Neural progenitor cell (in vitro differentiated cells): ENCODE results near the gene PPP1R2. TPM values are rescaled to one million over a fixed set of nuclear protein-coding genes. Genes with fewer than 3 reads are reported as not detected.

Source experiments
- DNase-seq: peaks from one replicate; pipeline ENCODE4 v3.0.0-alpha.2; 2016; ENCODE audit warnings: low spot score
- H2AFZ ChIP-seq: fragments of 200-600 bp; sonication (generic); replicated peaks from 2 replicates; pipeline ENCODE4 v1.6.1; 2016; ENCODE audit warnings: antibody characterized with exemption
- H3F3A ChIP-seq: fragments of 200-600 bp; sonication (generic); 2 replicates; pipeline ENCODE4 v1.6.1; 2016; ENCODE audit warnings: antibody characterized with exemption, low read depth
- H3K27ac ChIP-seq: fragments of 200-600 bp; sonication (generic); 2 replicates; pipeline ENCODE4 v1.5.1; 2016; ENCODE audit warnings: mild to moderate bottlenecking
- H3K27me3 ChIP-seq: fragments of 200-600 bp; sonication (generic); 2 replicates; pipeline ENCODE4 v1.6.1; 2016; ENCODE audit warnings: mild to moderate bottlenecking, moderate library complexity
- H3K36me3 ChIP-seq: fragments of 200-600 bp; sonication (generic); 2 replicates; pipeline ENCODE4 v1.5.1; 2016
- H3K4me1 ChIP-seq: fragments of 200-600 bp; sonication (generic); 2 replicates; pipeline ENCODE4 v1.6.1; 2016; ENCODE audit warnings: mixed run types
- H3K4me2 ChIP-seq: fragments of 200-600 bp; sonication (generic); 2 replicates; pipeline ENCODE4 v1.6.1; 2016
- H3K4me3 ChIP-seq: fragments of 200-600 bp; sonication (generic); 2 replicates; pipeline ENCODE4 v1.5.1; 2016
- H3K79me2 ChIP-seq: fragments of 200-600 bp; sonication (generic); 2 replicates; pipeline ENCODE4 v1.6.1; 2016; ENCODE audit warnings: low read depth
- H3K9ac ChIP-seq: fragments of 200-600 bp; sonication (generic); 2 replicates; pipeline ENCODE4 v1.6.1; 2016
- H3K9me3 ChIP-seq: fragments of 200-600 bp; sonication (generic); 2 replicates; pipeline ENCODE4 v1.5.1; 2016; ENCODE audit warnings: low read depth
- H4K20me1 ChIP-seq: fragments of 200-600 bp; sonication (generic); 2 replicates; pipeline ENCODE4 v1.6.1; 2016; ENCODE audit warnings: low read depth
- H3K27ac Mint-ChIP-seq: 3 replicates; pipeline ENCODE4 v1.8.0; 2021; ENCODE audit warnings: mixed read lengths
- H3K27me3 Mint-ChIP-seq: 2 replicates; pipeline ENCODE4 v1.8.0; 2022; ENCODE audit warnings: low read depth, mild to moderate bottlenecking, inconsistent platforms, moderate library complexity, mixed read lengths; ENCODE audit not compliant: insufficient read depth
- H3K36me3 Mint-ChIP-seq: 3 replicates; pipeline ENCODE4 v1.8.0; 2021; ENCODE audit warnings: mixed read lengths
- H3K4me1 Mint-ChIP-seq: 3 replicates; pipeline ENCODE4 v1.8.0; 2021; ENCODE audit warnings: mixed read lengths
- H3K4me3 Mint-ChIP-seq: 3 replicates; pipeline ENCODE4 v1.8.0; 2021; ENCODE audit warnings: mild to moderate bottlenecking, moderate library complexity, mixed read lengths
- H3K9me3 Mint-ChIP-seq: 3 replicates; pipeline ENCODE4 v1.8.0; 2020; ENCODE audit warnings: mixed read lengths
- EZH2 ChIP-seq: fragments of 200-600 bp; sonication (generic); IDR thresholded peaks from 2 replicates; pipeline ENCODE4 v1.6.1; 2017; ENCODE audit warnings: antibody characterized with exemption, mild to moderate bottlenecking, moderate library complexity
- EZH2phosphoT487 ChIP-seq: fragments of 200-600 bp; sonication (generic); IDR thresholded peaks from 2 replicates; pipeline ENCODE4 v1.6.1; 2017; ENCODE audit warnings: antibody characterized with exemption
- total RNA-seq: library from RNA; depleted of rRNA; stranded (reverse); fragments of >200 nt; gene quantifications from 2 replicates; pipeline ENCODE4 v1.2.3, GENCODE V29; 2015; ENCODE audit warnings: low replicate concordance
- TF ChIP-seq, protein P1 (sequence below): fragments of 200-600 bp; sonication (generic); IDR thresholded peaks from 2 replicates; pipeline ENCODE4 v1.5.1; 2017; ENCODE audit warnings: antibody characterized with exemption, mild to moderate bottlenecking

Gene PPP1R2
- total RNA-seq, 1 donor from 2014 or later: 59.2 TPM

GRCh38 chr3:195554458-195554857 is 11.3 kb upstream of the PPP1R2 start:
- Mint-ChIP-seq H3K9me3 (peaks cover 3% of the 10 kb centered on the region), H3K4me3 (no peak overlapping the region), H3K4me1 (peaks cover 3% of the 10 kb centered on the region), H3K27me3 (peaks cover 8% of the 10 kb centered on the region), H3K36me3 (no peaks in the 10 kb centered on the region), H3K27ac (peak overlapping the region; percentile 78)
- no peak for DNase-seq
- Histone ChIP-seq H3K79me2 (no peaks in the 10 kb centered on the region), H3K4me3 (no peak overlapping the region), H3F3A (peaks cover 3% of the 10 kb centered on the region), H3K27me3 (no peaks in the 10 kb centered on the region), H3K27ac (no peak overlapping the region), H4K20me1 (no peaks in the 10 kb centered on the region), H3K36me3 (no peaks in the 10 kb centered on the region), H3K4me1 (no peaks in the 10 kb centered on the region), H3K9me3 (no peaks in the 10 kb centered on the region), H3K4me2 (no peak overlapping the region), H3K9ac (no peak overlapping the region), H2AFZ (no peak overlapping the region)
- TF ChIP-seq EZH2phosphoT487 (no peak), EZH2 (no peak)
- TF ChIP-seq, protein P1, sequence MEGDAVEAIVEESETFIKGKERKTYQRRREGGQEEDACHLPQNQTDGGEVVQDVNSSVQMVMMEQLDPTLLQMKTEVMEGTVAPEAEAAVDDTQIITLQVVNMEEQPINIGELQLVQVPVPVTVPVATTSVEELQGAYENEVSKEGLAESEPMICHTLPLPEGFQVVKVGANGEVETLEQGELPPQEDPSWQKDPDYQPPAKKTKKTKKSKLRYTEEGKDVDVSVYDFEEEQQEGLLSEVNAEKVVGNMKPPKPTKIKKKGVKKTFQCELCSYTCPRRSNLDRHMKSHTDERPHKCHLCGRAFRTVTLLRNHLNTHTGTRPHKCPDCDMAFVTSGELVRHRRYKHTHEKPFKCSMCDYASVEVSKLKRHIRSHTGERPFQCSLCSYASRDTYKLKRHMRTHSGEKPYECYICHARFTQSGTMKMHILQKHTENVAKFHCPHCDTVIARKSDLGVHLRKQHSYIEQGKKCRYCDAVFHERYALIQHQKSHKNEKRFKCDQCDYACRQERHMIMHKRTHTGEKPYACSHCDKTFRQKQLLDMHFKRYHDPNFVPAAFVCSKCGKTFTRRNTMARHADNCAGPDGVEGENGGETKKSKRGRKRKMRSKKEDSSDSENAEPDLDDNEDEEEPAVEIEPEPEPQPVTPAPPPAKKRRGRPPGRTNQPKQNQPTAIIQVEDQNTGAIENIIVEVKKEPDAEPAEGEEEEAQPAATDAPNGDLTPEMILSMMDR: no peak

DNA sequence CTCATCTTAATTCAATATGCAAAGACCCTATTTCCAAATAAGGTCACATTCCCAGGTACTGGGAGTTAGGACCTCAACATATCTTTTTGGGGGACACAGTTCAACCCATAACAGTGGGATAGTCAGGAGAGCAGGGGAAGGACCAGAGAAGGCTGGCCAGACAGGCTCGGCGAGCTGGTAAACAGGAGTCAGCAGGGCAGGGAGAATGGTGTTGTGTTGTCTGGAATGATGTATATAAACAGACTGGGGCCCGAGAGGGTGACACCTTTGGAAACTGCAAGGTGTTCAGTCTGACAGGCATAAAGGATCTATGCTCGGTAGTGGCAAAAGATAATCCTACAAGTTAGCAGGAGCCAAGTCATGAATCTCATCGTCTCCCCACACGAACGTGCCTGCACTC is 10.1 kb upstream of the PPP1R2 start:
- Mint-ChIP-seq H3K36me3 (no peaks in the 10 kb centered on the region), H3K9me3 (peaks cover 3% of the 10 kb centered on the region), H3K4me3 (no peak overlapping the region), H3K4me1 (peaks cover 3% of the 10 kb centered on the region), H3K27me3 (peaks cover 8% of the 10 kb centered on the region), H3K27ac (no peak overlapping the region)
- no peak for DNase-seq
- no peak overlapping the region for H3K9ac ChIP-seq
- TF ChIP-seq EZH2 (no peak), EZH2phosphoT487 (no peak)
- TF ChIP-seq, protein P1: no peak
- no peak overlapping the region for H3K27ac ChIP-seq
- no peak overlapping the region for H3K4me2 ChIP-seq
- H4K20me1 ChIP-seq: no peaks in the 10 kb centered on the region
- no peaks in the 10 kb centered on the region for H3K9me3 ChIP-seq
- H3K36me3 ChIP-seq: no peaks in the 10 kb centered on the region
- no peak overlapping the region for H3K4me3 ChIP-seq
- no peaks in the 10 kb centered on the region for H3K4me1 ChIP-seq
- H3K79me2 ChIP-seq: no peaks in the 10 kb centered on the region
- peaks cover 3% of the 10 kb centered on the region for H3F3A ChIP-seq
- H2AFZ ChIP-seq: no peak overlapping the region
- no peaks in the 10 kb centered on the region for H3K27me3 ChIP-seq

- peaks cover 8% of the 10 kb centered on the region for H3K4me1 Mint-ChIP-seq
- TF ChIP-seq, protein P1: no peak
- TF ChIP-seq EZH2phosphoT487 (no peak), EZH2 (no peak)
- no peak for DNase-seq
- peaks cover 3% of the 10 kb centered on the region for H3K9me3 Mint-ChIP-seq
- no peak overlapping the region for H3K27ac ChIP-seq
- peaks cover 8% of the 10 kb centered on the region for H3K27me3 Mint-ChIP-seq
- H3K79me2 ChIP-seq: no peaks in the 10 kb centered on the region
- H3K4me3 Mint-ChIP-seq: no peak overlapping the region
- H3K4me3 ChIP-seq: no peak overlapping the region
- no peaks in the 10 kb centered on the region for H3K4me1 ChIP-seq
- no peaks in the 10 kb centered on the region for H3K36me3 ChIP-seq
- no peaks in the 10 kb centered on the region for H3K36me3 Mint-ChIP-seq
- H3K27me3 ChIP-seq: peaks cover under 1% of the 10 kb centered on the region
- H3K9me3 ChIP-seq: no peaks in the 10 kb centered on the region
- no peaks in the 10 kb centered on the region for H3F3A ChIP-seq
- no peak overlapping the region for H3K9ac ChIP-seq
- peak overlapping the region; percentile 79 for H3K27ac Mint-ChIP-seq
- H4K20me1 ChIP-seq: no peaks in the 10 kb centered on the region
- no peak overlapping the region for H2AFZ ChIP-seq
- no peak overlapping the region for H3K4me2 ChIP-seq
These were observed 8.4 kb upstream of the PPP1R2 start for GRCh38 chr3:195551381-195551978.
